GM11168 (cell line): Measurements from ENCODE around the gene TRAPPC3.

Experiments used
- in situ Hi-C: fragments of 300-500 bp; cut with MboI; formaldehyde crosslinking; loops from one replicate; pipeline ENCODE4 v1.12.0; 2022; ENCODE audit warnings: low sequenced_read_pairs; ENCODE audit not compliant: unreplicated experiment

The TRAPPC3 gene

DNA sequence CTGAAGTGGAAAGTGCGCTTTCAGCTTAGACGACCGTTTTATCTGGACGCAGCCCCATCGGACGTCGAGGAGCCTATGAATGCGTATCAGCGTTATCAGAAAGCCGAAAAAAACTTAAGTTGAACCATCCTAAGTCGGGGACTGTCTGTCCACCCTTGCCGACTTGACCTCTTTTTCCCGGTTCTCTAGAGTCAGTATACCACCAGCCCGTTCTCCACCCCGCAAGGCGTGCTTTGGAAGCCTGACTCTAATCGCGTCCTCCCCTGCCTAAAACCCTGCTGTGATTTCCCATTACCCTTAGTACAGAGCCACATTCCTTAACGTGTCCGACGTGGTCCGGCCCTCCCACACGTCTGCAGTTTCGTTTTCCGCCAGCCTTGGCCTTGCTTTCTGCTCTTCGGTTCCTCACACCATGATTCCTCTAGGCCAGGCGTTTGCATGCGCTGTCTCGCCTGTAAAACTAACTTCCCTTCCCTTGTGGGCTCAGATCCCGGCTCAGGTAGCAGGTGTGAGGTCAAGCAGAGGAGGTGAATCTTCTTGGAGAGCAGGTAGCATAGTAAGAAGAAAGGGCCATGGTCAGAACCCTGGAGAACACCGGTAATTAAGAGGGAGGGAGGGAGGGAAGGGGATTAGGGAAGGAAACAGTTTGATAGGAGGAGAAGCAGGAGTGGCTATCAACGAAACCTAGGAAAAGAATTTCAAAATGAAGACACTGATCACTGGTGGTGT is 59.7 kb downstream of the TRAPPC3 start:
- in situ Hi-C loops: no loop called here

DNA sequence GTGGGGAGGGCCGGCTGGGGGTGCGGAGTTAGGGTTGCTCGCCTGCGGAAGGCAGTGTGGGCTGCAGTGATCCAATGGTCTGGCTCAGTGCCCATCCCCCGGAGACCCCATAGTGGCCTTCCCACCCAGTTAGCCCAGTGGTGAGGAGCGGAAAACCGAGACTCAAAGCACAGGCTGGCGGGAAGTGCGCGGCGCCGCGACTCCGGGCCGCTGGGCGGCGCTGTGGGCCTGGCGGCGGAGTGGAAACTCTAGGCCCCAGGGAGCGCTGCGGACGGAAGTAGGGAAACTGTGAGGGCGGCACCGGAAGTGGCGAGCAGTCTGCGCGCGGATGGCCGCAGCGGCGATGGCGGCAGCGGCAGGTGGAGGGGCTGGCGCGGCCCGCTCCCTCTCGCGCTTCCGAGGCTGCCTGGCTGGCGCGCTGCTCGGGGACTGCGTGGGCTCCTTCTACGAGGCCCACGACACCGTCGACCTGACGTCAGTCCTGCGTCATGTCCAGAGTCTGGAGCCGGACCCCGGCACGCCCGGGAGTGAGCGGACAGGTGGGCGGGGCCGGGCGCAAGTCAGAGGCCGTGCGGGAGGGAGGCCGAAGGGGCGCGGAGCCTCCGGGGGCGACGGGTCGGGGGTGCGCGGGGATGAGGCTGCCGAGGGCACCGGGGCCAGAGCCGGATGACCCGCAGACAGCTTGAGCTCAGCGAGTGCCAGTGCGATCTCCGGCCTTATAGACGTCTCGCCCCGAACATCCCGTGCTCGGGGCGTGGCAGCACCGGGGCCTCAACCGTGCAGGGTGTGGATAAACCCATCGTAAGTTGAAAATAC is 60.5 kb downstream of the TRAPPC3 start, which contains the start of gene ADPRS:
TSS of gene ADPRS (plus strand) at position 316 of the 816 bp plus-strand sequence. CDS start at position 329, 13 bp downstream.
- in situ Hi-C loops: no loop called here

DNA sequence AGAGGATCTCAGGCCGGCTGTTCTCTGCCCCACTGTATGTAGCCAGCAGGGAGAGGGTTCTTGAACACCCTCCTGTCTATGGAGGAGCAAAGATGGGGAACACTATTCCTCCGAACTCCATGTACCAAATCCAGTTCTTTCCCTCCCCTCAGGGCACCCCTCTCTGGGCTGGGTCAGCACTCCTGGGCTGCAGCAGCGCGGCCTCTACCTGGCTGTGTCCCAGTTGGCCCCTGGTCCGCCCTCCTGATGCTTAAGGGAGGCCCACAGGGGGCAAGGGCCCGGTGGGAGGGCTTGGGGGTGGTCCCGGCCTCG is 61.1 kb downstream of the TRAPPC3 start:
- in situ Hi-C loops: no loop called here

DNA sequence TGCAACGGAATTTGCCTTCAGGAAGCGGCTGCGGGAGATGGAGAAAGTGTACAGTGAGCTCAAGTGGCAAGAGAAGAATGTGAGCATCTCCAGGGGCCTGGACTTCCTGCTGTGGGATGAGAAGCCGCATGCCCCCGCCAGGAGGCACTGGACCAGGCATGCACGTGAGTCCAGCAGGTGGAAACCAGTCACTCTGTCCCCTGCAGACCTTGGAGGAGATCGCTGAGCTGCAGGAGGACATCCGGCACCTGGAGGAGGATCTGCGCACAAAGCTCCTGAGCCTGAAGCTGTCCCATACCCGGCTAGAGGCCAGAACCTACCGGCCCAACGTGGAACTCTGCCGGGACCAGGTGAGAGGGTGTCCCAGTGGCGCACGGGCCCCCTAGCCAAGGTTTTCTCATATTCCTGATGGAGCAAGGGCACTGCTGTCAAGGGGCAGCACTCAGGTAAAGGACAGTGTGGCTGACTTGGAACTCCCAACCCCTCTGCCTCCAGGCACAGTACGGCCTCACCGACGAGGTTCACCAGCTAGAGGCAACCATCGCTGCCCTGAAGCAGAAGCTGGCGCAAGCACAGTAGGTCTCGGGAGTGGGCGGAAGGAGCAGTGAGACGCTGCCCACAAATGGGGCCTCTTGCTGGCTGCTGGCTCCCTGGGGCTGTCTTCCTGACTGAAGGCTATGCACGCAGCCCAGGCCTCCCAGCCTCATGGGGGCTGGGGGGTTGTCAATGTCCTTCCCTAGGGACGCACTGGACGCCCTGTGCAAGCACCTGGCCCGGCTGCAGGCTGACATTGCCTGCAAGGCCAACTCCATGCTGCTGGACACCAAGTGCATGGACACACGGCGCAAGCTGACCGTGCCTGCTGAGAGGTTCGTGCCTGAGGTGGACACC is 61.8 kb downstream of the TRAPPC3 start:
- in situ Hi-C loops: no loop called here
